GM12864 (cell line): ENCODE data around the gene RASSF4.
A peak's percentile ranks its signal among the peaks of the same experiment; 100 is the strongest.

Source experiments
- DNase-seq: peaks from one replicate; pipeline ENCODE4 v3.0.0-alpha.2; 2011; ENCODE audit warnings: low read depth
- H3K4me3 ChIP-seq: 2 replicates; pipeline ENCODE4 v1.5.1; 2011; ENCODE audit warnings: mild to moderate bottlenecking, low read depth, low read length, control low read depth
- TF ChIP-seq, protein P1 (sequence below): IDR thresholded peaks from 2 replicates; pipeline ENCODE4 v1.5.1; 2011; ENCODE audit warnings: low read depth, mild to moderate bottlenecking, moderate library complexity, low read length, control low read depth, inconsistent platforms; ENCODE audit errors: missing control alignments

RASSF4 gene

DNA sequence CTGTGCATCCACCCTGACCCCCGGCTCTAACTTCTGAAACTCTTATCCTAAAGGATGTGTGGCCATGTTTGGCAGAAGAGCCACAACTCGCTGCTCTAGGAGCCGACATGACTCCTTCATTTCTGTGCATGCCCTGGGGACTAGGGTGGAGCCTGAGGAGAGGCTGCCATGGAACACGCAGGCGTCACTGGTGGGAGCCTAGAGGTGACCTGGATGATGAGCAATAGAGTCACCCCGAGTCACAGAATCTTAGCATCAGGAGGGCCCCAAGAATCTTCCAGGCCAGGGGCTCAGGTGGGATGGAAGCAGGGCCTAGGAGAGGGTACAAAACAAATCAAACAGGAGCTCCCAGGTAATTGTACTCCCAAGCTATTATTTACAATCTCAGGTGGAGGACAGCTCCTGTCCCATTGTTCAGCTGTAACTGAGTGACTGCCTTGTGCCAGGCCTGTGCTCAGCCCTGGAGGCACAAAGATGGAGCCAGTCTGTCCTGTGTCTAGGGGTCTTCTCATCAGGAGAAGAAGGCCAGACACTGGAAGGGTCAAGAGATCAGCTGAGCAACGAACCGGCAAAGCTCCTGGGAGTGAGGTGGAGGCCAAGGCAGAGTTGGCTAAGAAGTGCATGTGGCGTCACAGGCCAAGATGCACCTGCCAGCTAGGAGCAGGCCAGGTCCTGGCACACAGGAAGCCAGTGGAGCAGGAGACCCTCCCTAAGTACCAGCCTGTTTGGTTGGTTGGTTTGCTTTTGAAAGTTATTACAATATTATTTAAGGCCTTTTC lies 35.3 kb downstream of the RASSF4 start:
- TF ChIP-seq, protein P1, sequence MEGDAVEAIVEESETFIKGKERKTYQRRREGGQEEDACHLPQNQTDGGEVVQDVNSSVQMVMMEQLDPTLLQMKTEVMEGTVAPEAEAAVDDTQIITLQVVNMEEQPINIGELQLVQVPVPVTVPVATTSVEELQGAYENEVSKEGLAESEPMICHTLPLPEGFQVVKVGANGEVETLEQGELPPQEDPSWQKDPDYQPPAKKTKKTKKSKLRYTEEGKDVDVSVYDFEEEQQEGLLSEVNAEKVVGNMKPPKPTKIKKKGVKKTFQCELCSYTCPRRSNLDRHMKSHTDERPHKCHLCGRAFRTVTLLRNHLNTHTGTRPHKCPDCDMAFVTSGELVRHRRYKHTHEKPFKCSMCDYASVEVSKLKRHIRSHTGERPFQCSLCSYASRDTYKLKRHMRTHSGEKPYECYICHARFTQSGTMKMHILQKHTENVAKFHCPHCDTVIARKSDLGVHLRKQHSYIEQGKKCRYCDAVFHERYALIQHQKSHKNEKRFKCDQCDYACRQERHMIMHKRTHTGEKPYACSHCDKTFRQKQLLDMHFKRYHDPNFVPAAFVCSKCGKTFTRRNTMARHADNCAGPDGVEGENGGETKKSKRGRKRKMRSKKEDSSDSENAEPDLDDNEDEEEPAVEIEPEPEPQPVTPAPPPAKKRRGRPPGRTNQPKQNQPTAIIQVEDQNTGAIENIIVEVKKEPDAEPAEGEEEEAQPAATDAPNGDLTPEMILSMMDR, result no peak
- H3K4me3 ChIP-seq, result no peak overlapping the region
- DNase-seq, result no peak

DNA sequence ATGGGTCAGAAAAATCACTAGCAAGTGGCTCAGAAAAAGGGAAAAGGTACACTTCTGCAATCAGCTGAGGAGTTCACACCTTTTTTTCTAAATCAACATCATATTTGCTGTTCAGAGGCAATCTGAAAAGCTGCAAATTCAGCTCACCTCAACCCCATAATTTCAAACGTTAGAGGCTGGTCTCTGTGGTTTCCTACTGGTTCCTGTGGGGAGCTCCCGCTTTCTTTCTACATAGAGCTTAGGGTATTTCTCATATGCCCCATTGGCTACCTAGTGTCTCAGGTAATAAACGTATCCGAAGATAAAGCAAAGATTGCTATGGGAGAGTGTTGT lies 35.9 kb downstream of the RASSF4 start:
- H3K4me3 ChIP-seq, result no peak overlapping the region
- no peak for DNase-seq
- TF ChIP-seq, protein P1, result no peak

DNA sequence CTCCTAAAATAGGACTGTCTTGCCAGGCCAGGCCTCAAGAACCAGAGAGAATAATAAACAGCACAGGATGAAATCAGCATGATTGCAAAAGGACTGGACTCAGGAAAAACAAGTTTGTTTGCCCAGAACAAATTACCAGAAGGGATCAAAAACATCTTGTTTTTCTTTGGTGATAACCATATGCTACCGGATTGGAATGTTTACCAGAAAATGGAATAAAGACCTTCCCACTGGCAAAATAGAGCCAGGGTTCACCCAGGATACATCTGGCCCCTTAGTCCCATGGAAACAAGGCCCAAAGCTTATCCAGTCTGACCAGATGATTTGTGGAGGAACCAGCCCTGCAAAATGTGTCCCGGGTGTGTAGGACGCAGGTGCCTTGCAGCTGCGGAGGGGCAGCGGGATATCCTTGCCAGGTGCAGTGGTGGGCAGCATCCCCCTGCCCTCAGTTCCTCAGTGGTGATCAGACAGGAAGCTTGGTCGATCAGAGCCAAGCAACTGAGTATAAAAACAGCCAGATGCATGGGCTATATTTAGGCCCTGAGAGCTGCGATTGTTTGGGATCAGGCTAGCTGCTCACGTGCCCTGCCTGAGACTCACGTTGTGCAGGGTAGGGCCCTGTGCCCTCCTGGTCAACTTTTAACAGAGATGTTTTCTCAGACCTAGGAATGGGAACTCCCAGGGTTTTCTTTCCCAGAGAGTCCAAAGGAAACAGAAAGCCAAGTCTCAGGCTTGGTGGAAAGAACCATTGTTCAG lies 36.5 kb downstream of the RASSF4 start:
- H3K4me3 ChIP-seq, result no peak overlapping the region
- TF ChIP-seq, protein P1, result no peak
- no peak for DNase-seq

DNA sequence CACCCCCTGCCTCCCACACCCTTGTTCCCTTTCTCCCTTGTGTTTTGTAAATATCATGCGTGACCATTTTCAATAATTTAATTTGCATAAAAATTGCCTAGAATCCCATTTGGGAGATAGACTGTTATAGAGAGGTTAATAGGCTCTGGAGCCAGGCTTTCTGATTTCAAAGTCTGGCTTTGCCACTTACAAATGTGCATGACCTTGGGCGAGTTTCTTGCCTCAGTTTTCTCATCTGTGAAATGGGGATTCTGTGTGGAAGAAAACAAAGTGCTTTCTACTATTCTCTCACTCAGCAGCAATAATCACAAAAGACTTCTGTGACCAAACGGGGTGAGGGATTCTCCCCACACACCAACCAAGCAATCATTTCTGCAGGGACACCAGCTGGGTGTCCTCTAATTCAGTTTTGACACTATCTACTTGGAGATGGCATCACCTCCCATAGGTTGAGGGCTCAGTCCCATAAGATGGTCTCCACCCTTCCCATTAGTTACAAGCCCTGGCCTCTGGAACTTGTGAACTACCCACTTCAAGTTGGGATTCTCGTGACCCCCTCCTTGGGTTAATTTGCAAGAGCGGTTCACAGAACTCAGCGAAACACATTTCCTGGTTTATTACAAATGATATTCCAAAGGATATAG lies 37.6 kb downstream of the RASSF4 start:
- DNase-seq, result no peak
- no peak overlapping the region for H3K4me3 ChIP-seq
- TF ChIP-seq, protein P1, result no peak

DNA sequence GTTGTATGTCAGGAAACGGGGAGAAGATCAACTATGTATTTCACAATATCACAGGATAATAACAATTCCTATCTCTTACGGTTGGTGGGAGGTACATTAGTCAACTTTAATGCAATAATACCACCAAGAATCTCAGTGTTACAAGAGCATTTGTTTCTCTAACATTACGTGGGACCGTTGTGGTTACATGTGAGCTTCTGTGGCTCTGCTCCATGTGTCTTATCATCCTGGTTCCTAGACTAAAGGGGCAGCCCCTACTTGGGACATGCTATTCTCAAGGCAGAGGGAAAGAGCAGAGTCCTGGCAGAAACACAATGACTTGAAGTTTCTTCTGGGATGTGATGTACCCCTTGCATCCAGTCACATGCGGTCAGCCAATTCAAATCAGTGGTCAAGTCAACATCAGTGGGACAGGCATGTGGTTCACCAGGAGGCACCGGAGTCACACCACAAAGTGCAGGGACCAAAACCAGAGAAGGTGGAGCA lies 38.6 kb downstream of the RASSF4 start:
- DNase-seq, result no peak
- no peak overlapping the region for H3K4me3 ChIP-seq
- TF ChIP-seq, protein P1, result no peak

DNA sequence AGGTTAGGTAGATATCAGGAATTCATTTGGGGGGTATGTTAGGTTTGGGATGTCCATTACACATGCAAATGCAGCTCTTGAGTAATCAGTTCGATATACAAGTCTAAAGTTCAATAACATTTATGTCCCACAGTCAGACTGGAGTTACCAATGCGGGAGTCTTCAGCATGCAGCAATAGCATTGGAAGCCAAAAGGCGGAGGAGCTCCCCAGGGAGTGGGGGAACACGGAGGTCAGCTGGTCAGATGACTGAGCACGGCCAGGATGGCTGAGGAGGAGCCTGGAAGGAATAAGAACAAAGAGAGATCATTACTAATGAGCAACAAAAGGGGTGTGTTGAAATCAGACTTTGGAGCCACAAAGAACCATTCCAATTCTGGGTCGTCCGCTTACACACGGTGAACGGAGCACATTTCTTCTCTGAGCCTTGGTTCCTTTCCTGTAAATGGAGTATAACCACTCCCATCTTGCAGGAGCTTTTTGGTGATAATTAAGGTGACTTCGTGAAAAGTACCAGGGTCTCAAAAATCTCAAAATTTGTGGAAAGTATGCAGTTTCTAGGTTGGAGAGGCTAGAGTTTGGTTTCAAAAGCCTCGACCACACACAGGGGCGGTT lies 40.6 kb downstream of the RASSF4 start:
- H3K4me3 ChIP-seq, result peak overlapping the region; percentile 73
- TF ChIP-seq, protein P1, result no peak
- DNase-seq, result no peak
